ENCODE measurements around the gene CXCL6.

The CXCL6 gene

GRCh38 chr4:73868206-73869129 lies 32.0 kb downstream of the CXCL6 start:
- DNase-seq = no peak

- DNase-seq = no peak
Observed at GRCh38 chr4:73869130-73870055, 32.9 kb downstream of the CXCL6 start, which contains the start of gene CXCL1. CXCL1 (plus strand) TSS chr4:73869393; CDS start chr4:73869471, 78 bp downstream.

GRCh38 chr4:73870260-73870659 lies 33.8 kb downstream of the CXCL6 start:
- no peak for DNase-seq

- DNase-seq = no peak
Observed at GRCh38 chr4:73870768-73871167, 34.3 kb downstream of the CXCL6 start.

GRCh38 chr4:73871511-73872310 lies 35.2 kb downstream of the CXCL6 start:
- DNase-seq = no peak

- no peak for DNase-seq
Observed at GRCh38 chr4:73872316-73873108, 36.0 kb downstream of the CXCL6 start.

- DNase-seq = no peak
Observed at GRCh38 chr4:73874386-73874785, 37.9 kb downstream of the CXCL6 start.

- DNase-seq = no peak
Observed at GRCh38 chr4:73875401-73875800, 38.9 kb downstream of the CXCL6 start.

GRCh38 chr4:73883306-73883705 lies 46.8 kb downstream of the CXCL6 start:
- no peak for DNase-seq

- DNase-seq = no peak
Observed at GRCh38 chr4:73885574-73886267, 49.2 kb downstream of the CXCL6 start.
